ENCODE measurements around the gene LILRB3.
"Not testable (repeated sequence)": the region's sequence is repeated elsewhere in the genome, so short reads cannot be mapped to it uniquely, and the experiment has no call there.

The LILRB3 gene

GRCh38 chr19:54242234-54242633 is 19.4 kb upstream of the LILRB3 start:
- DNase-seq = not testable (repeated sequence)

GRCh38 chr19:54240372-54241336 is 17.8 kb upstream of the LILRB3 start:
- not testable (repeated sequence) for DNase-seq

GRCh38 chr19:54239491-54240371 is 16.9 kb upstream of the LILRB3 start:
- DNase-seq = not testable (repeated sequence)

- DNase-seq = no peak
Observed at GRCh38 chr19:54233941-54234340, 11.1 kb upstream of the LILRB3 start.

GRCh38 chr19:54231077-54231931 is 8.5 kb upstream of the LILRB3 start:
- DNase-seq = peak; percentile 75 to 81

GRCh38 chr19:54230031-54230430 is 7.2 kb upstream of the LILRB3 start:
- no peak for DNase-seq

GRCh38 chr19:54229146-54229545 is 6.3 kb upstream of the LILRB3 start:
- no peak for DNase-seq

GRCh38 chr19:54224619-54225018 is 1.8 kb upstream of the LILRB3 start:
- DNase-seq = not testable (repeated sequence)

- DNase-seq = not testable (repeated sequence)
Observed at GRCh38 chr19:54223937-54224281, 1.1 kb upstream of the LILRB3 start.

GRCh38 chr19:54223277-54223936 is 600 bp upstream of the LILRB3 start:
- not testable (repeated sequence) for DNase-seq

- not testable (repeated sequence) for DNase-seq
Observed at GRCh38 chr19:54221947-54222346, 860 bp downstream of the LILRB3 start.

GRCh38 chr19:54219702-54220101 is 3.1 kb downstream of the LILRB3 start:
- DNase-seq = not testable (repeated sequence)

GRCh38 chr19:54218960-54219661 is 3.7 kb downstream of the LILRB3 start:
- no peak for DNase-seq

- DNase-seq = no peak
Observed at GRCh38 chr19:54218259-54218658, 4.5 kb downstream of the LILRB3 start.

GRCh38 chr19:54217517-54218247 is 5.1 kb downstream of the LILRB3 start:
- not testable (repeated sequence) for DNase-seq

- no peak for DNase-seq
Observed at GRCh38 chr19:54216869-54217268, 5.9 kb downstream of the LILRB3 start.

- not testable (repeated sequence) for DNase-seq
Observed at GRCh38 chr19:54214734-54215133, 8.1 kb downstream of the LILRB3 start.

GRCh38 chr19:54214217-54214616 is 8.6 kb downstream of the LILRB3 start:
- DNase-seq = not testable (repeated sequence)

- no peak for DNase-seq
Observed at GRCh38 chr19:54211235-54211634, 11.6 kb downstream of the LILRB3 start.

- DNase-seq = peak; percentile 64 to 67
Observed at GRCh38 chr19:54209811-54210494, 12.9 kb downstream of the LILRB3 start.
